ENCODE data around the gene SLC6A18.
"Not testable (repeated sequence)": the region's sequence is repeated elsewhere in the genome, so short reads cannot be mapped to it uniquely, and the experiment has no call there.

SLC6A18 gene

DNA sequence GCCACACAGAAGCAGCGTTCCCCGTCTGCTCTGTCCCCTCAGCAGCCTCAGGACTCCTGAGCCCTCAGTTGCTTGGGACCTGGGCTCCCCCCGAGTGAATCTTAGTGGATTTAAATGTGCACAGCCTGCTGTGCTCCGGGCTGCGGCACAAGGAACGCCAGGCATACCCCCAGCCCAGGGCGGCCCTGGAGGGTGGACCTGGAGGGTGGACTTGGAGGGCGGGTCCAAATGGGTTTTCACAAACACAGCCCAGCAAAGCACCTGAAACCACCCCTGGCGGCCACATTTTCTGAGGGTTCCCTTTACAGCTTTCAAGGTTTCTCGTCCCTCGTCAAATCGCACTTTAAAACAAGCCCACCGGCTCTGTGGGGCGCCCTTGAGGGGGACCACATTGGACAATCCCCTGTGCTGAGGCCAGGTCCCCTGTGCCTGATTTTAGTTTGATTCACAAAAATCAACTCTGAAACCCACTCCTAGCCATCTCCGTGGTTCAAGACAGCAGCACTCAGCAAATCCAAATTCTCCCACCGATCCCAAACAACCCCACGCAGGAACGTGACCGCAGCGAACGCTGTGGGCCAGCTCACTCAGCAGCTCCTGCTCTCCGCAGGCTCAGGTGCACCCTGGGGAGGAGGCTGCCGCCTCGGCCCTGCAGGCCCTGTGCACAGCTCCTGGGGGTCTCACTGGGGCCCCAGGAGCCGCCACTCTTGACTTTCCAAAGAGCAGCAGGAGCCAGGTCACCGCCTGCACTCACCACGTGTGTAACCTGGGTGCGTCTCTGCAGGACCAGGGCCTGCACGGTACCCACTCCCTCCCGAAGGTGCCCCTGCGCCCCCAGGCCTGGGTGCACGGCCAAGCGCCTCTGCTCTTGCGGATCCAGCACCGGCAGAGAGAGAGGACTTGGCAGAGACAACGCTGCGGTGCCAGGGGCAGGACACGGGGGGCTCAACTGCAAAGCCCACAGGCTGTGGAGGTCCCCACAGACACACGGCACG is 40.6 kb downstream of the SLC6A18 start:
- Histone ChIP-seq H3K9ac (ENCODE audit: low read depth, low read length) (no peak overlapping the region), H3K9me3 (ENCODE audit: insufficient read depth, low read depth, low read length) (peaks cover 21% of the 10 kb centered on the region), H3K4me3 (ENCODE audit: low read length) (no peak overlapping the region), H3K27ac (ENCODE audit: low read depth, low read length) (no peak overlapping the region), H3K36me3 (ENCODE audit: insufficient read depth, low read length) (peaks cover 63% of the 10 kb centered on the region), H3K4me1 (ENCODE audit: insufficient read depth, low read length) (no peaks in the 10 kb centered on the region), H3K27me3 (ENCODE audit: insufficient read depth, low read length) (no peaks in the 10 kb centered on the region)
- 94% methylated on average over 40 of the region's 40 CpGs for WGBS

DNA sequence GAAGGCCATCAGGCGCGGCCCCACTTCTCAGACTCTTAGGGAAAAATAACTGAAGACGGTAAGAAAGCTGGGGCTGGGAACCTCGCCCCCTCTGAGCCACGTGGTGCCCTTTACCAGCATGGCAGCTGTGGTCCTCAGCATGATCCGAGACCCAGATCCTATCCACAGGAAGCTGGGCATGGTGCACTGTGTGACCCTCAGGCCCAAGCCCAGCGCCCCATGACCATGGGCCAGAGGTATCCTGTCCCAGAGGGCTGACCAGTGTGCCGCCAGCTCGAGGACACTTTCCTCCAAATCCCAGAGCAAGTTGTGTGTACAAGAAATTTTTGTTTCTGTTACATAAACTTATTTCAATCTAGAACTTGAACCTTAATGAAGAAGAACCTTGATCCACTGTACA is 41.6 kb downstream of the SLC6A18 start:
- Histone ChIP-seq H3K9me3 (ENCODE audit: insufficient read depth, low read depth, low read length) (peaks cover 17% of the 10 kb centered on the region), H3K27me3 (ENCODE audit: insufficient read depth, low read length) (no peaks in the 10 kb centered on the region), H3K36me3 (ENCODE audit: insufficient read depth, low read length) (peaks cover 61% of the 10 kb centered on the region), H3K4me3 (ENCODE audit: low read length) (no peak overlapping the region), H3K9ac (ENCODE audit: low read depth, low read length) (no peak overlapping the region), H3K27ac (ENCODE audit: low read depth, low read length) (no peak overlapping the region), H3K4me1 (ENCODE audit: insufficient read depth, low read length) (no peaks in the 10 kb centered on the region)
- 87% methylated on average over 9 of the region's 9 CpGs for WGBS

DNA sequence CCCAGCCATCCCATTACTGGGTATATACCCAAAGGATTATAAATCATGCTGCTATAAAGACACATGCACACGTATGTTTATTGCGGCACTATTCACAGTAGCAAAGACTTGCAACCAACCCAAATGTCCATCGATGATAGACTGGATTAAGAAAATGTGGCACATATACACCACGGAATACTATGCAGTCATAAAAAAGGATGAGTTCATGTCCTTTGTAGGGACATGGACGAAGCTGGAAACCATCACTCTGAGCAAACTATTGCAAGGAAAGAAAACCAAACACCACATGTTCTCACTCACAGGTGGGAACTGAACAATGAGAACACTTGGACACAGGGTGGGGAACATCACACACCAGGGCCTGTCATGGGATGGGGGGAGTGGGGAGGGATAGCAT is 42.3 kb downstream of the SLC6A18 start:
- H3K27ac ChIP-seq (ENCODE audit: low read depth, low read length); H3K9me3 ChIP-seq (ENCODE audit: insufficient read depth, low read depth, low read length); H3K9ac ChIP-seq (ENCODE audit: low read depth, low read length); H3K27me3 ChIP-seq (ENCODE audit: insufficient read depth, low read length); H3K4me1 ChIP-seq (ENCODE audit: insufficient read depth, low read length); H3K4me3 ChIP-seq (ENCODE audit: low read length): not testable (repeated sequence)
- H3K36me3 ChIP-seq (ENCODE audit: insufficient read depth, low read length), result peaks cover 56% of the 10 kb centered on the region
- WGBS, result 90% methylated on average over 3 of the region's 5 CpGs

GRCh38 chr5:1268056-1268455 is 42.9 kb downstream of the SLC6A18 start:
- no peak overlapping the region for H3K9ac ChIP-seq (ENCODE audit: low read depth, low read length)
- no peak overlapping the region for H3K27ac ChIP-seq (ENCODE audit: low read depth, low read length)
- WGBS, result 95% methylated on average over 13 of the region's 13 CpGs
- H3K36me3 ChIP-seq (ENCODE audit: insufficient read depth, low read length), result peaks cover 50% of the 10 kb centered on the region
- H3K4me3 ChIP-seq (ENCODE audit: low read length), result no peak overlapping the region
- H3K9me3 ChIP-seq (ENCODE audit: insufficient read depth, low read depth, low read length), result peaks cover 4% of the 10 kb centered on the region; the same call in 1 of the 2 replicates
- no peaks in the 10 kb centered on the region for H3K27me3 ChIP-seq (ENCODE audit: insufficient read depth, low read length)
- H3K4me1 ChIP-seq (ENCODE audit: insufficient read depth, low read length), result no peaks in the 10 kb centered on the region

- peaks cover 46% of the 10 kb centered on the region for H3K36me3 ChIP-seq (ENCODE audit: insufficient read depth, low read length)
- H3K4me3 ChIP-seq (ENCODE audit: low read length), result no peak overlapping the region
- no peaks in the 10 kb centered on the region for H3K4me1 ChIP-seq (ENCODE audit: insufficient read depth, low read length)
- H3K27ac ChIP-seq (ENCODE audit: low read depth, low read length), result no peak overlapping the region
- H3K9me3 ChIP-seq (ENCODE audit: insufficient read depth, low read depth, low read length), result 0 out of 2 replicates have a peak, but pooled peaks cover 3% of the 10 kb centered on the region
- WGBS, result 95% methylated on average over 13 of the region's 13 CpGs
- no peak overlapping the region for H3K9ac ChIP-seq (ENCODE audit: low read depth, low read length)
- H3K27me3 ChIP-seq (ENCODE audit: insufficient read depth, low read length), result no peaks in the 10 kb centered on the region
Observed at GRCh38 chr5:1268666-1269065, 43.5 kb downstream of the SLC6A18 start.

GRCh38 chr5:1270426-1270825 is 45.2 kb downstream of the SLC6A18 start:
- Histone ChIP-seq H3K4me3 (ENCODE audit: low read length) (no peak overlapping the region), H3K27ac (ENCODE audit: low read depth, low read length) (no peak overlapping the region), H3K36me3 (ENCODE audit: insufficient read depth, low read length) (peaks cover 34% of the 10 kb centered on the region), H3K9ac (ENCODE audit: low read depth, low read length) (no peak overlapping the region), H3K9me3 (ENCODE audit: insufficient read depth, low read depth, low read length) (no peaks in the 10 kb centered on the region), H3K27me3 (ENCODE audit: insufficient read depth, low read length) (no peaks in the 10 kb centered on the region), H3K4me1 (ENCODE audit: insufficient read depth, low read length) (no peaks in the 10 kb centered on the region)
- 96% methylated on average over 22 of the region's 22 CpGs for WGBS

DNA sequence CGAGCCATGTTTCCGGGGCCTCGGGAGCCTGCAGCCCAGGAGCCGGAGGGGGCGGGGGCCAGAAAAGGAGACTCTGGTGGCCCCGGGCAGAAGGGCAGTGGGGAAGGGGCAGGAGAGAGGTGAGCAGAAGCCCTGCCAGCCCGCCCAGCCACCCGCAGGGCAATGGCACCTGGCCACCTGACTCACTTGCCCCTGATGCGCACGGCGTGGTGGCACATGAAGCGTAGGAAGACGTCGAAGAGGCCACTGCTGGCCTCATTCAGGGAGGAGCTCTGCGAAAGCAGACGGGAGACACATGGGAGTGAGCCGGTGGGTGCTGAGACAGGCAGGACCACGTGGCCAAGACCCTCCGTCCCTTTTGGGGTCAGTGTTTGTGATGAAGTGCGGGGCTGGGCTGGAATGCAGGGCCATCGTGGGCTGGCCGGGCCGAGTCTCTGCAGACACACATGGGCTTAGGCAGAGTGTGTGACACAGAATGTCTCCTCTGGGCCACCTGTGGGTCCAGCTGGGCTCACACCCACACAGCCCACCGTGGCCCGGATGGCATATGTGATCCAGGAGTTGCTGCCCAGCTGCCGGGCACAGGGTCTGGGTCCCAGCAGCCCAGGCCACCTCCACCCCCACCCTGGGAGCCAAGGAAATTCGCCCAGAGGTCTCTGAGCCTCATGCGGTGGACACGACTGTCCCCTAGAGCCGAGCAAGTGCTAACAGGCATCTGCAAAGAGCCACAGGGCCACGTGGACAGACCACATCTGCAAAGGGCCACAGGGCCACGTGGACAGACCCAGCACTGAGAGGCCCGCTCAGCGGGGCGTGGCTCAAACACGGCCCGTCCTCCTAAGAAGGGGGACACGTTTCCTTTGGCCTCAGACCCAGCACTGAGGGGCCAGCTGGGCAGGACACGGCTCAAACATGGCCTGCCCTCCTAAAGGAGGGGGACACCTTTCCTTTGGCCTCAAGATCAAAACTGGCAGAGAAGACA is 46.0 kb downstream of the SLC6A18 start:
- Histone ChIP-seq H3K27me3 (ENCODE audit: insufficient read depth, low read length) (no peaks in the 10 kb centered on the region), H3K9ac (ENCODE audit: low read depth, low read length) (no peak overlapping the region), H3K9me3 (ENCODE audit: insufficient read depth, low read depth, low read length) (no peaks in the 10 kb centered on the region), H3K4me1 (ENCODE audit: insufficient read depth, low read length) (no peaks in the 10 kb centered on the region), H3K36me3 (ENCODE audit: insufficient read depth, low read length) (peaks cover 31% of the 10 kb centered on the region), H3K4me3 (ENCODE audit: low read length) (no peak overlapping the region), H3K27ac (ENCODE audit: low read depth, low read length) (no peak overlapping the region)
- 97% methylated on average over 39 of the region's 39 CpGs for WGBS

GRCh38 chr5:1272201-1272600 is 47.0 kb downstream of the SLC6A18 start:
- no peaks in the 10 kb centered on the region for H3K9me3 ChIP-seq (ENCODE audit: insufficient read depth, low read depth, low read length)
- WGBS, result 96% methylated on average over 17 of the region's 21 CpGs
- H3K27me3 ChIP-seq (ENCODE audit: insufficient read depth, low read length), result no peaks in the 10 kb centered on the region
- H3K36me3 ChIP-seq (ENCODE audit: insufficient read depth, low read length), result peaks cover 26% of the 10 kb centered on the region
- no peak overlapping the region for H3K4me3 ChIP-seq (ENCODE audit: low read length)
- H3K27ac ChIP-seq (ENCODE audit: low read depth, low read length), result no peak overlapping the region
- no peak overlapping the region for H3K9ac ChIP-seq (ENCODE audit: low read depth, low read length)
- no peaks in the 10 kb centered on the region for H3K4me1 ChIP-seq (ENCODE audit: insufficient read depth, low read length)

DNA sequence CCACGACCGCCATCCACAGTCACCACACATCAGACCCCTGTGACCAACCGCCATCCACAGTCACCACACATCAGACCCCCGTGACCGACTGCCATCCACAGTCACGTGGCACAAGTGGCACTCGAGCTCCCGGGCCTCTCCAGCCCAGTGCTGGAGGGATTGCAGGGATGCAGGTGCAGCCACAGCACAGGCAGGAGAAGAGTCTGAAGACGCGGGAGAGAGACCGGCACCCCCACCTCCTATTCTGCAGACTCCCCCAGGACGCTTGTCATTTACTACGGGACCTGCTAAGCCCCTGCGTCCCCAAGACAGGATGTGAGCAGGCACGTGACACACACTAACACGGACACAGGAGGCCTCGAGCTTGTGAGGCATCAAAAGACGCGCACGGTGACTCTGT is 48.6 kb downstream of the SLC6A18 start:
- Histone ChIP-seq H3K4me3 (ENCODE audit: low read length) (no peak overlapping the region), H3K36me3 (ENCODE audit: insufficient read depth, low read length) (peaks cover 31% of the 10 kb centered on the region), H3K27ac (ENCODE audit: low read depth, low read length) (no peak overlapping the region), H3K9ac (ENCODE audit: low read depth, low read length) (no peak overlapping the region), H3K9me3 (ENCODE audit: insufficient read depth, low read depth, low read length) (no peaks in the 10 kb centered on the region), H3K4me1 (ENCODE audit: insufficient read depth, low read length) (no peaks in the 10 kb centered on the region), H3K27me3 (ENCODE audit: insufficient read depth, low read length) (no peaks in the 10 kb centered on the region)
- 96% methylated on average over 20 of the region's 20 CpGs for WGBS

DNA sequence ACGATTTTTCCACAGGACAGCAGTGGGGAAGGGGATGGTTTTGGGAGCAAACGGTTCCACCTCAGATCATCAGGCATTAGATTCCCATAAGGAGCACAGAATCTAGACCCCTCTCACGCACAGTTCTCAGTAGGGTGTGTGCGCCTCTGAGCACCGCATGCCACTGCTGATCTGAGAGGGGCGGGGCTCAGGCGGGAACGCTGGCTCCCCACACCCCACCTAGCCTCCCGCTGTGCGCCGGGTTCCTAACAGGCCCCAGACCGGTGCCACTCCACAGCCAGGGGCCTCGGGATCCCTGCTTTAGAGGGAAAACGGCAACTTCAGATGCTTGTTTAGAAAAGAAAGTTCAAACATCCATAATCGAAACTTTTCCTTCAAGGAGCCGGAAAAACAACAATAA is 49.3 kb downstream of the SLC6A18 start:
- Histone ChIP-seq H3K9me3 (ENCODE audit: insufficient read depth, low read depth, low read length) (no peaks in the 10 kb centered on the region), H3K27me3 (ENCODE audit: insufficient read depth, low read length) (no peaks in the 10 kb centered on the region), H3K4me1 (ENCODE audit: insufficient read depth, low read length) (no peaks in the 10 kb centered on the region), H3K36me3 (ENCODE audit: insufficient read depth, low read length) (peaks cover 34% of the 10 kb centered on the region), H3K4me3 (ENCODE audit: low read length) (no peak overlapping the region), H3K9ac (ENCODE audit: low read depth, low read length) (no peak overlapping the region), H3K27ac (ENCODE audit: low read depth, low read length) (no peak overlapping the region)
- WGBS, result 93% methylated on average over 16 of the region's 16 CpGs

Measured in HUES64 (cell line).